IMR-90 (cell line): Measurements from ENCODE around the gene CDH16. TPM values are rescaled to one million over a fixed set of nuclear protein-coding genes. Genes with fewer than 3 reads are reported as not detected.

Experiments
- ATAC-seq: fragments of 200-7000 bp; cut with Tn5 transposase; 2 replicates; pipeline ENCODE4 v1.9.1; 2020; ENCODE audit warnings: low read depth, mild to moderate bottlenecking, moderate library complexity
- BruUV-seq: library from RNA; stranded (reverse); fragments of 400-500 nt; replicated peaks from 2 replicates; lab custom pipeline; 2021; lab: Mats Ljungman, UMichigan
- CTCF ChIA-PET: fragments of 300-600 bp; formaldehyde crosslinking; extraction: SDS; loops from one replicate; lab custom pipeline; 2021; ENCODE audit warnings: antibody characterized with exemption; lab: Yijun Ruan, JAX
- POLR2A ChIA-PET: fragments of 300-600 bp; sonication (Branson Sonifier 250); formaldehyde crosslinking; loops from one replicate; lab custom pipeline; 2022; ENCODE audit warnings: antibody characterized with exemption; ENCODE audit not compliant: unreplicated experiment; lab: Charles Lee
- DNase-seq: peaks from one replicate; pipeline ENCODE4 v3.0.0; 2013
- H2AFZ ChIP-seq: replicated peaks from 2 replicates; pipeline ENCODE3; 2013; ENCODE audit warnings: low read length, mild to moderate bottlenecking; ENCODE audit not compliant: poor library complexity
- H2AK5ac ChIP-seq: 2 replicates; pipeline ENCODE4 v1.6.1; 2013; ENCODE audit warnings: low read depth, low read length, inconsistent platforms
- H2AK9ac ChIP-seq: replicated peaks from 2 replicates; pipeline ENCODE3; 2013; ENCODE audit warnings: mild to moderate bottlenecking, low read depth, low read length, moderate library complexity; ENCODE audit not compliant: poor library complexity
- H2BK120ac ChIP-seq: 2 replicates; pipeline ENCODE4 v1.6.1; 2013; ENCODE audit warnings: low read depth, low read length, inconsistent platforms
- H2BK15ac ChIP-seq: 3 replicates; pipeline ENCODE4 v1.6.1; 2013; ENCODE audit warnings: low read depth, low read length, inconsistent platforms
- H2BK20ac ChIP-seq: 2 replicates; pipeline ENCODE4 v1.6.1; 2013; ENCODE audit warnings: low read depth, mild to moderate bottlenecking, inconsistent platforms, low read length, moderate library complexity
- H2BK5ac ChIP-seq: 2 replicates; pipeline ENCODE4 v1.6.1; 2013; ENCODE audit warnings: mild to moderate bottlenecking, low read depth, low read length, inconsistent platforms; ENCODE audit not compliant: poor library complexity, severe bottlenecking
- H3K14ac ChIP-seq: replicated peaks from 2 replicates; pipeline ENCODE4 v1.6.1; 2013; ENCODE audit warnings: low read depth, low read length, inconsistent platforms
- H3K18ac ChIP-seq: 2 replicates; pipeline ENCODE4 v1.6.1; 2013; ENCODE audit warnings: low read depth, low read length, control low read depth
- H3K23ac ChIP-seq: 2 replicates; pipeline ENCODE4 v1.6.1; 2013; ENCODE audit warnings: low read depth, low read length, inconsistent platforms
- H3K27ac ChIP-seq: 2 replicates; pipeline ENCODE4 v1.5.1; 2013; ENCODE audit warnings: mild to moderate bottlenecking, control low read depth, low read length; ENCODE audit not compliant: insufficient read depth
- H3K27me3 ChIP-seq: 2 replicates; pipeline ENCODE4 v1.6.1; 2013; ENCODE audit warnings: low read length; ENCODE audit not compliant: control insufficient read depth, insufficient read depth
- H3K36me3 ChIP-seq: 2 replicates; pipeline ENCODE4 v1.6.1; 2013; ENCODE audit warnings: low read length, mixed read lengths; ENCODE audit not compliant: control insufficient read depth, insufficient read depth
- H3K4ac ChIP-seq: 2 replicates; pipeline ENCODE4 v1.6.1; 2013; ENCODE audit warnings: low read depth, low read length, inconsistent platforms
- H3K4me1 ChIP-seq: 2 replicates; pipeline ENCODE4 v1.6.1; 2013; ENCODE audit warnings: low read length, mixed read lengths; ENCODE audit not compliant: control insufficient read depth, insufficient read depth
- H3K4me2 ChIP-seq: 2 replicates; pipeline ENCODE4 v1.6.1; 2013; ENCODE audit warnings: low read depth, mild to moderate bottlenecking, control low read depth, low read length, moderate library complexity
- H3K4me3 ChIP-seq: 2 replicates; pipeline ENCODE4 v1.5.1; 2013; ENCODE audit warnings: low read depth, mild to moderate bottlenecking, control low read depth, low read length, moderate library complexity; ENCODE audit not compliant: insufficient read depth
- H3K56ac ChIP-seq: 2 replicates; pipeline ENCODE4 v1.6.1; 2013; ENCODE audit warnings: low read length, inconsistent platforms; ENCODE audit not compliant: insufficient read depth; ENCODE audit errors: extremely low read depth
- H3K79me1 ChIP-seq, 2 experiments: 2 replicates each; pipeline ENCODE4 v1.6.1; 2013; ENCODE audit warnings: low read length in 2 of 2, inconsistent platforms in 1 of 2, low read depth in 1 of 2
- H3K9ac ChIP-seq: 2 replicates; pipeline ENCODE4 v1.6.1; 2013; ENCODE audit warnings: low read depth, low read length, control low read depth
- H3K9me1 ChIP-seq: 2 replicates; pipeline ENCODE4 v1.6.1; 2013; ENCODE audit warnings: low read length, inconsistent platforms; ENCODE audit not compliant: insufficient read depth
- H3K9me3 ChIP-seq: 2 replicates; pipeline ENCODE4 v1.6.1; 2013; ENCODE audit warnings: low read length; ENCODE audit not compliant: control insufficient read depth, insufficient read depth
- H4K20me1 ChIP-seq: 2 replicates; pipeline ENCODE4 v1.6.1; 2013; ENCODE audit warnings: low read length, inconsistent platforms; ENCODE audit not compliant: insufficient read depth
- H4K5ac ChIP-seq: 2 replicates; pipeline ENCODE4 v1.6.1; 2013; ENCODE audit warnings: mild to moderate bottlenecking, low read depth, low read length, control low read depth
- H4K8ac ChIP-seq, 2 experiments: 2 replicates each; pipeline ENCODE4 v1.6.1; 2013; ENCODE audit warnings: low read depth in 2 of 2, low read length in 2 of 2, control low read depth in 1 of 2, inconsistent platforms in 1 of 2
- H4K91ac ChIP-seq: 2 replicates; pipeline ENCODE4 v1.6.1; 2013; ENCODE audit warnings: low read depth, low read length, inconsistent platforms; ENCODE audit not compliant: insufficient read depth
- BHLHE40 ChIP-seq: fragments of 150-350 bp; IDR thresholded peaks from 2 replicates; pipeline ENCODE4 v1.6.1; 2016; ENCODE audit warnings: mild to moderate bottlenecking, low read depth, low read length
- CHD1 ChIP-seq: IDR thresholded peaks from 2 replicates; pipeline ENCODE4 v1.6.1; 2012; ENCODE audit warnings: low read depth, low read length, improper control_type of control experiment
- MAFK ChIP-seq: IDR thresholded peaks from 2 replicates; pipeline ENCODE4 v1.6.1; 2012; ENCODE audit warnings: low read depth, low read length, improper control_type of control experiment
- MAZ ChIP-seq: IDR thresholded peaks from 2 replicates; pipeline ENCODE4 v1.6.1; 2012; ENCODE audit warnings: low read depth, mild to moderate bottlenecking, low read length, improper control_type of control experiment, moderate library complexity, borderline replicate concordance
- MXI1 ChIP-seq: IDR thresholded peaks from 2 replicates; pipeline ENCODE4 v1.6.1; 2012; ENCODE audit warnings: low read depth, mild to moderate bottlenecking, low read length, moderate library complexity, borderline replicate concordance
- NFE2L2 ChIP-seq: fragments of 150-350 bp; IDR thresholded peaks from 2 replicates; pipeline ENCODE4 v1.6.1; 2016; ENCODE audit warnings: low read depth, mild to moderate bottlenecking, low read length
- POLR2A ChIP-seq: IDR thresholded peaks from 2 replicates; pipeline ENCODE4 v1.6.1; 2012; ENCODE audit warnings: mild to moderate bottlenecking, low read depth, low read length
- RAD21 ChIP-seq: IDR thresholded peaks from 2 replicates; pipeline ENCODE4 v1.6.1; 2012; ENCODE audit warnings: low read length, improper control_type of control experiment
- RCOR1 ChIP-seq: IDR thresholded peaks from 2 replicates; pipeline ENCODE4 v1.6.1; 2012; ENCODE audit warnings: mild to moderate bottlenecking, low read length, improper control_type of control experiment; ENCODE audit not compliant: insufficient replicate concordance
- RFX5 ChIP-seq: IDR thresholded peaks from 2 replicates; pipeline ENCODE4 v1.8.0; 2012; ENCODE audit warnings: low read depth, mild to moderate bottlenecking, low read length, moderate library complexity
- SMC3 ChIP-seq: fragments of 150-350 bp; IDR thresholded peaks from 2 replicates; pipeline ENCODE4 v1.6.1; 2016; ENCODE audit warnings: low read depth, mild to moderate bottlenecking, antibody characterized with exemption, low read length, moderate library complexity
- WGBS, 2 experiments: methylation state at CpG; one replicate each; pipeline versions ENCODE4 v1.1.5 to v1.1.7; 2013; ENCODE audit warnings: missing lambda C conversion rate in 2 of 2; ENCODE audit not compliant: insufficient read length in 1 of 2; ENCODE audit errors: extremely low coverage in 2 of 2; 5-methylcytosine and 5-hydroxymethylcytosine counted together
- dilution Hi-C: fragments of 300-500 bp; cut with HindIII; formaldehyde crosslinking; loops from one replicate; pipeline ENCODE4 v1.14.3; 2018; ENCODE audit warnings: low sequenced_read_pairs; ENCODE audit not compliant: unreplicated experiment
- in situ Hi-C: fragments of 300-500 bp; cut with MboI; formaldehyde crosslinking; loops from 3 replicates; pipeline ENCODE4 v1.14.3; 2019; ENCODE audit warnings: low sequenced_read_pairs, inconsistent platforms, mixed read lengths
- intact Hi-C: fragments of 100-400 bp; cut with micrococcal nuclease; formaldehyde crosslinking; loops from 2 replicates; pipeline ENCODE4 v1.10.0; 2022
- polyA plus RNA-seq, 3 experiments: library from polyadenylated mRNA; depleted of rRNA; stranded (reverse); fragments of >200 nt; gene quantifications; 2 replicates each; pipeline ENCODE4 v1.2.3, GENCODE V29; 2012; ENCODE audit warnings: low replicate concordance in 1 of 3
- total RNA-seq: library from RNA; depleted of rRNA; stranded (reverse); fragments of >200 nt; gene quantifications from 2 replicates; pipeline ENCODE4 v1.2.3, GENCODE V29; 2012
- TF ChIP-seq, protein P1 (sequence below): conservative IDR thresholded peaks from 2 replicates; pipeline ENCODE4 v1.5.1; 2012; ENCODE audit warnings: mild to moderate bottlenecking, low read depth, low read length, improper control_type of control experiment
- TF ChIP-seq, protein P2 (sequence below): fragments of 150-350 bp; IDR thresholded peaks from 2 replicates; pipeline ENCODE4 v1.6.1; 2016; ENCODE audit warnings: low read depth, mild to moderate bottlenecking, low read length, moderate library complexity, borderline replicate concordance
- TF ChIP-seq, protein P3 (sequence below): fragments of 150-350 bp; IDR thresholded peaks from 2 replicates; pipeline ENCODE4 v1.6.1; 2017; ENCODE audit warnings: mild to moderate bottlenecking, antibody characterized with exemption, low read length, low read depth

The CDH16 gene
- total and polyA plus RNA-seq, 2 of the 4 experiments (the other 2 are of a cell fraction) = not detected

DNA sequence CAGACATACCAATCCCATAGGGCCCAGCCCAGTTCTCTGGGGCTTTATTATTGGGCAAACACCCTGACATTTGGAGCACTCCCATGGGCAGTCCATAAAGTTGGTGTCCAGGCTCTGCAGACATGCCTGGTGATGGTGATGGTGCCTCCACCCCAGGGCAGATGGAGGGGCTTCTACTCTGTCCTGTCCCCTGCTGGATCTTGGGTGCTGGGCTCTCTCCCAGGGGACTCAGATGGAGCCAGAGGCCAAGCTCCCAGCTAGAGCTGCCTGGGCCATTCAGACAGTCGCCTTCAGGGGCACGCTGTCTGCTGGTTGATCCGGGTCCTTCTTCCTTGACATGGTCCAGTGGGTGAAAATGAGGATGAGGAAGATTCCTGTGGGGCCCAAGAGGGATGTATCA lies 10.6 kb downstream of the CDH16 start:
- TF ChIP-seq BHLHE40 (no peak), NFE2L2 (no peak), MXI1 (no peak), RFX5 (no peak), CHD1 (no peak), RCOR1 (no peak), MAZ (no peak), MAFK (no peak), SMC3 (no peak), RAD21 (no peak), POLR2A (no peak)
- TF ChIP-seq, protein P1, sequence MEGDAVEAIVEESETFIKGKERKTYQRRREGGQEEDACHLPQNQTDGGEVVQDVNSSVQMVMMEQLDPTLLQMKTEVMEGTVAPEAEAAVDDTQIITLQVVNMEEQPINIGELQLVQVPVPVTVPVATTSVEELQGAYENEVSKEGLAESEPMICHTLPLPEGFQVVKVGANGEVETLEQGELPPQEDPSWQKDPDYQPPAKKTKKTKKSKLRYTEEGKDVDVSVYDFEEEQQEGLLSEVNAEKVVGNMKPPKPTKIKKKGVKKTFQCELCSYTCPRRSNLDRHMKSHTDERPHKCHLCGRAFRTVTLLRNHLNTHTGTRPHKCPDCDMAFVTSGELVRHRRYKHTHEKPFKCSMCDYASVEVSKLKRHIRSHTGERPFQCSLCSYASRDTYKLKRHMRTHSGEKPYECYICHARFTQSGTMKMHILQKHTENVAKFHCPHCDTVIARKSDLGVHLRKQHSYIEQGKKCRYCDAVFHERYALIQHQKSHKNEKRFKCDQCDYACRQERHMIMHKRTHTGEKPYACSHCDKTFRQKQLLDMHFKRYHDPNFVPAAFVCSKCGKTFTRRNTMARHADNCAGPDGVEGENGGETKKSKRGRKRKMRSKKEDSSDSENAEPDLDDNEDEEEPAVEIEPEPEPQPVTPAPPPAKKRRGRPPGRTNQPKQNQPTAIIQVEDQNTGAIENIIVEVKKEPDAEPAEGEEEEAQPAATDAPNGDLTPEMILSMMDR = no peak
- TF ChIP-seq, protein P2, sequence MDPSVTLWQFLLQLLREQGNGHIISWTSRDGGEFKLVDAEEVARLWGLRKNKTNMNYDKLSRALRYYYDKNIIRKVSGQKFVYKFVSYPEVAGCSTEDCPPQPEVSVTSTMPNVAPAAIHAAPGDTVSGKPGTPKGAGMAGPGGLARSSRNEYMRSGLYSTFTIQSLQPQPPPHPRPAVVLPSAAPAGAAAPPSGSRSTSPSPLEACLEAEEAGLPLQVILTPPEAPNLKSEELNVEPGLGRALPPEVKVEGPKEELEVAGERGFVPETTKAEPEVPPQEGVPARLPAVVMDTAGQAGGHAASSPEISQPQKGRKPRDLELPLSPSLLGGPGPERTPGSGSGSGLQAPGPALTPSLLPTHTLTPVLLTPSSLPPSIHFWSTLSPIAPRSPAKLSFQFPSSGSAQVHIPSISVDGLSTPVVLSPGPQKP = no peak
- TF ChIP-seq, protein P3, sequence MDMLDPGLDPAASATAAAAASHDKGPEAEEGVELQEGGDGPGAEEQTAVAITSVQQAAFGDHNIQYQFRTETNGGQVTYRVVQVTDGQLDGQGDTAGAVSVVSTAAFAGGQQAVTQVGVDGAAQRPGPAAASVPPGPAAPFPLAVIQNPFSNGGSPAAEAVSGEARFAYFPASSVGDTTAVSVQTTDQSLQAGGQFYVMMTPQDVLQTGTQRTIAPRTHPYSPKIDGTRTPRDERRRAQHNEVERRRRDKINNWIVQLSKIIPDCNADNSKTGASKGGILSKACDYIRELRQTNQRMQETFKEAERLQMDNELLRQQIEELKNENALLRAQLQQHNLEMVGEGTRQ = no peak
- Histone ChIP-seq H4K8ac (no peak overlapping the region), H2AK5ac (no peak overlapping the region), H3K36me3 (no peaks in the 10 kb centered on the region), H2AK9ac (no peak overlapping the region), H3K27ac (no peak overlapping the region), H3K14ac (no peak overlapping the region), H3K4ac (no peak overlapping the region), H3K9me3 (no peaks in the 10 kb centered on the region), H2BK20ac (no peak overlapping the region; the same call in 1 of the 2 replicates), H3K9me1 (peaks cover 26% of the 10 kb centered on the region), H3K27me3 (peaks cover 2% of the 10 kb centered on the region; the same call in 1 of the 2 replicates), H4K91ac (no peak overlapping the region), H2BK15ac (no peak overlapping the region; the same call in 2 of the 3 replicates), H4K5ac (no peak overlapping the region), H3K9ac (no peak overlapping the region), H3K23ac (no peak overlapping the region), H2AFZ (no peak overlapping the region), H4K20me1 (no peaks in the 10 kb centered on the region), H3K79me1 (peaks cover 0 to 10% of the 10 kb centered on the region in 2 experiments; a peak in 1 of 4 replicates), H2BK5ac (no peak overlapping the region), H2BK120ac (no peak overlapping the region; the same call in 1 of the 2 replicates), H3K56ac (no peak overlapping the region), H3K18ac (no peak overlapping the region), H3K4me3 (no peak overlapping the region), H3K4me1 (peaks cover 21% of the 10 kb centered on the region), H3K4me2 (no peak overlapping the region)
- intact Hi-C loops = no loop called here
- in situ Hi-C loops = no loop called here
- no TSS peak for BruUV-seq
- ATAC-seq (no peak), DNase-seq (no peak)
- POLR2A ChIA-PET = no interaction called here
- CTCF ChIA-PET = no interaction called here
- no CpG with 5 or more reads among the region's 3 CpGs for WGBS, 2 experiments
- dilution Hi-C loops = no loop called here
